Uterus (tissue), 2 donors: ENCODE measurements around the gene TARS1.

Experiments
- POLR2A ChIP-seq, 2 donors: fragments of 450-650 bp; IDR thresholded peaks; one replicate each; pipeline ENCODE4 v1.6.1; 2016; ENCODE audit warnings: antibody characterized with exemption in 2 of 2, mild to moderate bottlenecking in 1 of 2, moderate library complexity in 1 of 2
- TF ChIP-seq, protein P1 (sequence below), 4 experiments: fragments of 200-600 bp in 2 of 4; fragments of 450-650 bp in 2 of 4; sonication (generic) in 2 of 4; IDR thresholded peaks; one replicate each; pipeline ENCODE4 v1.5.1; 2016 to 2019; ENCODE audit warnings: antibody characterized with exemption in 4 of 4, mild to moderate bottlenecking in 2 of 4, moderate library complexity in 1 of 4

DNA sequence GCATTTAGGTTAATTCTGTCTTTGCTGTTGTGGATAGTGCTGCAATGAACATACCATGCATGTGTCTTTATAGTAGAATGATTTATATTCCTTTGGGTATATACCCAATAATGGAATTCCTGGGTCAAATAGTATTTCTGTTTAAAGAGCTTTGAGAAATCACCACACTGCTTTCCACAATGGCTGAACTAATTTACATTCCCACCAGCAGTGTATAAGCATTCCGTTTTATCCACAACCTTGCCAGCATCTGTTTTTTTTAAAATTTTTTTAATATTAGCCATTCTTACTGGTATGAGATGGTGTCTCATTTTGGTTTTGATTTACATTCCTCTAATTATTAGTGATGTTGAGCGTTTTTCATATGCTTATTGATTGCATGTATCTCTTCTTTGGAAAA, 15.5 kb upstream of the TARS1 start:
- TF ChIP-seq, protein P1, sequence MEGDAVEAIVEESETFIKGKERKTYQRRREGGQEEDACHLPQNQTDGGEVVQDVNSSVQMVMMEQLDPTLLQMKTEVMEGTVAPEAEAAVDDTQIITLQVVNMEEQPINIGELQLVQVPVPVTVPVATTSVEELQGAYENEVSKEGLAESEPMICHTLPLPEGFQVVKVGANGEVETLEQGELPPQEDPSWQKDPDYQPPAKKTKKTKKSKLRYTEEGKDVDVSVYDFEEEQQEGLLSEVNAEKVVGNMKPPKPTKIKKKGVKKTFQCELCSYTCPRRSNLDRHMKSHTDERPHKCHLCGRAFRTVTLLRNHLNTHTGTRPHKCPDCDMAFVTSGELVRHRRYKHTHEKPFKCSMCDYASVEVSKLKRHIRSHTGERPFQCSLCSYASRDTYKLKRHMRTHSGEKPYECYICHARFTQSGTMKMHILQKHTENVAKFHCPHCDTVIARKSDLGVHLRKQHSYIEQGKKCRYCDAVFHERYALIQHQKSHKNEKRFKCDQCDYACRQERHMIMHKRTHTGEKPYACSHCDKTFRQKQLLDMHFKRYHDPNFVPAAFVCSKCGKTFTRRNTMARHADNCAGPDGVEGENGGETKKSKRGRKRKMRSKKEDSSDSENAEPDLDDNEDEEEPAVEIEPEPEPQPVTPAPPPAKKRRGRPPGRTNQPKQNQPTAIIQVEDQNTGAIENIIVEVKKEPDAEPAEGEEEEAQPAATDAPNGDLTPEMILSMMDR (IDR thresholded peaks at IDR 0.05), result no peak
- TF ChIP-seq POLR2A (IDR thresholded peaks at IDR 0.05), result no peak
